ENCODE measurements around the gene SPINK1.

DNA sequence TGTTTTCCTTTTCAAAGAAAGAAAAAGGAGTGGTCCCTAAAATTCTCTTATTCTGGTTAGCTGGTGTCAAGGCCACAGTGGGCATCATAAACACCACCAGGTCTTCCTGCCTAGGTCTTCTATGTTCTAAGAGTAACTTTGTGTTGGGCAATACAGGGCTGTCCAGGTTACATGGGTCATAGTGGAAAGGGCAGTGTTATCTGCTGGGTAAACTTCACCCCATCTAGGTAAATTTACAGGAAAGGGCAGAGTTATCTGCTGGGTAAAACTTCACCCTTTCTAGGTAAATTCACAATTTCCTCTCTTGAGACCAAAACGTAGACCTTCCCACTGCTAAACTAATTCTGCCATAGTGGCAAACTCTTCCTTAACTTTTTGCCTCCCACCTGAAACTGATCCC, 30.0 kb downstream of the SPINK1 start:
- TF ChIP-seq, protein P1, sequence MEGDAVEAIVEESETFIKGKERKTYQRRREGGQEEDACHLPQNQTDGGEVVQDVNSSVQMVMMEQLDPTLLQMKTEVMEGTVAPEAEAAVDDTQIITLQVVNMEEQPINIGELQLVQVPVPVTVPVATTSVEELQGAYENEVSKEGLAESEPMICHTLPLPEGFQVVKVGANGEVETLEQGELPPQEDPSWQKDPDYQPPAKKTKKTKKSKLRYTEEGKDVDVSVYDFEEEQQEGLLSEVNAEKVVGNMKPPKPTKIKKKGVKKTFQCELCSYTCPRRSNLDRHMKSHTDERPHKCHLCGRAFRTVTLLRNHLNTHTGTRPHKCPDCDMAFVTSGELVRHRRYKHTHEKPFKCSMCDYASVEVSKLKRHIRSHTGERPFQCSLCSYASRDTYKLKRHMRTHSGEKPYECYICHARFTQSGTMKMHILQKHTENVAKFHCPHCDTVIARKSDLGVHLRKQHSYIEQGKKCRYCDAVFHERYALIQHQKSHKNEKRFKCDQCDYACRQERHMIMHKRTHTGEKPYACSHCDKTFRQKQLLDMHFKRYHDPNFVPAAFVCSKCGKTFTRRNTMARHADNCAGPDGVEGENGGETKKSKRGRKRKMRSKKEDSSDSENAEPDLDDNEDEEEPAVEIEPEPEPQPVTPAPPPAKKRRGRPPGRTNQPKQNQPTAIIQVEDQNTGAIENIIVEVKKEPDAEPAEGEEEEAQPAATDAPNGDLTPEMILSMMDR (IDR thresholded peaks at IDR 0.05; ENCODE audit: low read depth, low read length), result no peak
- no peak for TF ChIP-seq EZH2phosphoT487 (IDR thresholded peaks at IDR 0.05; ENCODE audit: low read depth)

Measured in OCI-LY3 (cell line).